K562 (cell line): ENCODE data around the gene SNAPC3. TPM values are rescaled to one million over a fixed set of nuclear protein-coding genes. Genes with fewer than 3 reads are reported as not detected.
"Not testable (repeated sequence)": the region's sequence is repeated elsewhere in the genome, so short reads cannot be mapped to it uniquely, and the experiment has no call there.

Experiments used
- ATAC-seq: fragments of 200-7000 bp; cut with Tn5 transposase; 3 replicates; pipeline ENCODE4 v1.9.1; 2020; ENCODE audit warnings: moderate library complexity
- BruUV-seq: library from RNA; stranded (reverse); fragments of 400-500 nt; replicated peaks from 2 replicates; lab custom pipeline; 2021; lab: Mats Ljungman, UMichigan
- CTCF ChIA-PET: fragments of 300-600 bp; formaldehyde crosslinking; extraction: SDS; loops from one replicate; lab custom pipeline; 2021; ENCODE audit warnings: low intra/inter-chr PET ratio; lab: Yijun Ruan, JAX
- POLR2A ChIA-PET: fragments of 300-600, 350-650 bp; sonication (Branson Sonifier 250); formaldehyde crosslinking; extraction: SDS; loops from one replicate; lab custom pipeline; 2021; ENCODE audit warnings: antibody characterized with exemption, inconsistent platforms; lab: Yijun Ruan, JAX
- DNase-seq, 4 experiments: peaks; one replicate each; pipeline versions ENCODE4 v3.0.0 to v3.0.0-alpha.2; 2011 to 2018; ENCODE audit warnings: low spot score in 3 of 4, mixed read lengths in 3 of 4; ENCODE audit errors: extremely low read depth in 1 of 4
- FAIRE-seq: peaks from 2 replicates; lab custom pipeline; 2011; peaks lifted over from hg19 to GRCh38; lab: Jason Lieb, UNC
- H2AFZ ChIP-seq: 2 replicates; pipeline ENCODE4 v1.6.0; 2011; ENCODE audit warnings: low read depth, low read length, control low read depth, inconsistent platforms
- H3K27ac ChIP-seq: fragments of 200-600 bp; 3 replicates; pipeline ENCODE4 v1.8.0; 2011; ENCODE audit warnings: low read depth, mild to moderate bottlenecking, control low read depth, inconsistent platforms, low read length, moderate library complexity, mixed read lengths; ENCODE audit errors: extremely low read depth
- H3K27me3 ChIP-seq, 2 experiments: fragments of 300-600 bp in 1 of 2; 2 replicates in 1 of 2; 3 replicates in 1 of 2; pipeline versions ENCODE4 v1.6.0 to v1.8.0; 2011; ENCODE audit warnings: inconsistent platforms in 2 of 2, low read length in 2 of 2, mild to moderate bottlenecking in 1 of 2, mixed read lengths in 1 of 2, moderate library complexity in 1 of 2; ENCODE audit not compliant: control insufficient read depth in 2 of 2, insufficient read depth in 2 of 2
- H3K36me3 ChIP-seq: fragments of 300-600 bp; 3 replicates; pipeline ENCODE4 v1.8.0; 2011; ENCODE audit warnings: mild to moderate bottlenecking, low read length, inconsistent platforms; ENCODE audit not compliant: control insufficient read depth, insufficient read depth
- H3K4me1 ChIP-seq, 2 experiments: fragments of 200-600 bp in 1 of 2; replicated peaks in 1 of 2; 2 replicates in 1 of 2; 3 replicates in 1 of 2; pipeline versions ENCODE4 v1.5.1 to v1.8.0; 2011; ENCODE audit warnings: inconsistent platforms in 2 of 2, low read length in 2 of 2, mild to moderate bottlenecking in 1 of 2, mixed read lengths in 1 of 2, moderate library complexity in 1 of 2; ENCODE audit not compliant: control insufficient read depth in 2 of 2, insufficient read depth in 2 of 2
- H3K4me2 ChIP-seq: 2 replicates; pipeline ENCODE4 v1.6.1; 2011; ENCODE audit warnings: low read length, control low read depth, inconsistent platforms, mixed read lengths; ENCODE audit not compliant: insufficient read depth
- H3K4me3 ChIP-seq: fragments of 200-600 bp; sonication (generic), shearing (Covaris generic); 2 replicates; pipeline ENCODE4 v1.5.1; 2016; ENCODE audit warnings: control low read depth, inconsistent platforms
- H3K79me2 ChIP-seq: fragments of 200-600 bp; 3 replicates; pipeline ENCODE4 v1.8.0; 2011; ENCODE audit warnings: low read length, inconsistent platforms; ENCODE audit not compliant: control insufficient read depth, insufficient read depth
- H3K9ac ChIP-seq, 2 experiments: 2 replicates each; pipeline versions ENCODE4 v1.6.0 to v1.6.1; 2011; ENCODE audit warnings: low read depth in 2 of 2, low read length in 2 of 2, control low read depth in 1 of 2, inconsistent platforms in 1 of 2, mild to moderate bottlenecking in 1 of 2, mixed read lengths in 1 of 2; ENCODE audit not compliant: insufficient read depth in 1 of 2
- H3K9me1 ChIP-seq: one replicate; pipeline ENCODE4 v1.6.0; 2011; ENCODE audit warnings: inconsistent platforms, mild to moderate bottlenecking, low read length, moderate library complexity; ENCODE audit not compliant: control insufficient read depth, insufficient read depth
- H3K9me3 ChIP-seq: replicated peaks from 2 replicates; pipeline ENCODE4 v1.5.1; 2011; ENCODE audit warnings: low read depth, low read length, inconsistent platforms; ENCODE audit not compliant: control insufficient read depth, insufficient read depth
- H4K20me1 ChIP-seq: replicated peaks from 2 replicates; pipeline ENCODE4 v1.6.1; 2011; ENCODE audit warnings: low read length, inconsistent platforms, mixed read lengths; ENCODE audit not compliant: control insufficient read depth, insufficient read depth
- BCOR ChIP-seq: fragments of 450-650 bp; IDR thresholded peaks from 2 replicates; pipeline ENCODE4 v1.6.1; 2016
- CHD4 ChIP-seq: fragments of 200-600 bp; sonication (generic); IDR thresholded peaks from 3 replicates; pipeline ENCODE4 v1.6.1; 2012; ENCODE audit warnings: low read depth, mild to moderate bottlenecking, mixed read lengths, low read length, inconsistent platforms; ENCODE audit not compliant: insufficient read depth, insufficient replicate concordance, poor library complexity, severe bottlenecking
- KDM1A ChIP-seq, 2 experiments: fragments of 450-650 bp; IDR thresholded peaks; 2 replicates each; pipeline ENCODE4 v1.6.1; 2016; ENCODE audit warnings: mild to moderate bottlenecking in 2 of 2
- RBM25 ChIP-seq: fragments of 200-400 bp; formaldehyde crosslinking; IDR thresholded peaks from 2 replicates; pipeline ENCODE4 v1.6.1; 2018; ENCODE audit warnings: low read length, low read depth, moderate library complexity; ENCODE audit not compliant: severe bottlenecking
- TAL1 ChIP-seq: fragments of 450-650 bp; IDR thresholded peaks from 2 replicates; pipeline ENCODE4 v1.6.1; 2016; ENCODE audit warnings: mild to moderate bottlenecking
- ZNF57 ChIP-seq: fragments of 450-650 bp; formaldehyde crosslinking; IDR thresholded peaks from 2 replicates; pipeline ENCODE4 v1.4.0; 2020; ENCODE audit warnings: mild to moderate bottlenecking, moderate library complexity
- WGBS: fragments of 100-300 bp; shearing (Covaris generic); methylation state at CpG from one replicate; pipeline ENCODE4 v1.1.6; 2016; ENCODE audit warnings: low coverage, mixed read lengths; ENCODE audit not compliant: insufficient coverage; ENCODE audit errors: missing lambda C conversion rate; 5-methylcytosine and 5-hydroxymethylcytosine counted together
- in situ Hi-C: fragments of 300-500 bp; cut with MboI; formaldehyde crosslinking; loops from 4 replicates; pipeline ENCODE4 v1.15.0; 2018; ENCODE audit warnings: inconsistent platforms, mixed read lengths
- intact Hi-C: fragments of 100-400 bp; cut with micrococcal nuclease; formaldehyde crosslinking; loops from 2 replicates; pipeline ENCODE4 v1.14.2; 2022
- polyA plus RNA-seq, 8 experiments: library from polyadenylated mRNA; depleted of rRNA in 4 of 8; stranded (reverse) in 5 of 8; unstranded in 3 of 8; fragments of >200 nt; fragmentation: Nextera tagmentation in 2 of 8; fragmentation: Illumina TruSeq in 1 of 8; extraction: Ambion mirVana in 2 of 8; extraction: Trizol in 1 of 8; gene quantifications; 2 replicates each; pipeline versions ENCODE4 v1.2.1 to v1.2.3, GENCODE V29; 2011 to 2014; ENCODE audit warnings: inconsistent platforms in 1 of 8, missing spikeins in 1 of 8
- total RNA-seq, 7 experiments: library from RNA; depleted of rRNA in 6 of 7; stranded (reverse); fragments of >200 nt in 6 of 7; fragmentation: Illumina TruSeq in 2 of 7; extraction: Trizol in 2 of 7; gene quantifications; 2 replicates each; pipeline versions ENCODE4 v1.2.1 to v1.2.3, GENCODE V29; 2011 to 2021; ENCODE audit warnings: low replicate concordance in 1 of 7

The SNAPC3 gene
- total and polyA plus RNA-seq, 9 of the 15 experiments (the other 6 are each of a cell fraction or from before 2014, with no cell fraction given), result 2.3 to 38.9 (median 19.8) TPM

DNA sequence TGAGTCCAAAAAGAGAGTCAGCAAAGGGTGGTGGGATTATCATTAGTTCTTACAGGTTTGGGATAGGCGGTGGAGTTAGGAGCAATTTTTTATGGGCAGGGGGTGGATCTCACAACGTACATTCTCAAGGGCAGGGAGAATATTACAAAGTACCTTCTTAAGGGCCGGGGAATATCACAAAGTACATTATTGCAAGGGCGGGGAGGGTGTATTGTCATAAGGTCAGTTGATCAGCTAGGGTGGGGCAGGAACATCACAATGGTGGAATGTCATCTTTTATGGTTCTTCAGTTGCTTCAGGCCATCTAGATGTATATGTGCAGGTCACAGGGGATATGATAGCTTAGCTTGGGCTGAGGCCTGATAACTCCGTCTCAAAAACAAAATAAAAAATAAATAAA lies 42.8 kb upstream of the SNAPC3 start:
- 54% methylated on average over 5 of the region's 5 CpGs for WGBS
- intact Hi-C loops, H3K4me2 ChIP-seq, H3K9ac ChIP-seq, POLR2A ChIA-PET, H3K27me3 ChIP-seq, DNase-seq, H3K27ac ChIP-seq: not testable (repeated sequence)
- peak; percentile 94 for TF ChIP-seq ZNF57
- TF ChIP-seq, all 486 proteins: peak for 1; not testable (repeated sequence) for 485
- H3K9me1 ChIP-seq, H3K9me3 ChIP-seq, H2AFZ ChIP-seq, BruUV-seq, H3K4me3 ChIP-seq, FAIRE-seq, H3K79me2 ChIP-seq, H3K36me3 ChIP-seq, H4K20me1 ChIP-seq, ATAC-seq, H3K4me1 ChIP-seq, CTCF ChIA-PET, in situ Hi-C loops: not testable (repeated sequence)

DNA sequence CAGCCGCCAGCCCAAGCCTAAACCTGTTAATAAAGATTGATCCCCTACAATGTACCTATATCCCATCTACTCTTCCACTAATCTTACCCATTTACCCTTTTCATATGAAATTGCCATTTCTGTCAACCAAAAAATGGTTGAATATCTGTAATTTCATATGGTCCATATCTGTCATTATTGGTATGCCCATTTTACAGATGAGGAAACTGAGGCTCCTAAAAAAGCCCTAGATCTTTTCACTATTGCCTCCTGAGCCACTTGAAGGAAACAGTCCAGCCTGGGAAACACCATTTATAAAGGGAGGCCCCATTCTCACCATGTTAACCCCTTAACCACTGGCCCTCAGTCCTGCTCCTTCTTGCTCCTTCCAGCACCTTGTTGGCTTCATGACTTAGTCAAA lies 41.2 kb upstream of the SNAPC3 start:
- H3K27ac ChIP-seq, result no peak overlapping the region
- BruUV-seq, result no TSS peak
- POLR2A ChIA-PET, result no interaction called here
- H3K9me1 ChIP-seq, result no peaks in the 10 kb centered on the region
- H3K9ac ChIP-seq, result no peak overlapping the region
- TF ChIP-seq KDM1A (IDR thresholded peaks at IDR 0.05) (0 out of 4 replicates have a peak, but pooled peaks of 1 of the 2 experiments have one; percentile 13), TAL1 (no peak), RBM25 (peak; percentile 88), CHD4 (peak; percentile 38), BCOR (peak; percentile 38; the same call in 1 of the 2 replicates)
- in situ Hi-C loops, result no loop called here
- ATAC-seq (no peak), FAIRE-seq (no peak), DNase-seq (no peak)
- no peaks in the 10 kb centered on the region for H3K36me3 ChIP-seq
- WGBS, result 60% methylated on average over 1 of the region's 1 CpG
- intact Hi-C loops, result no loop called here
- peaks cover under 1 to 3% of the 10 kb centered on the region in 2 experiments; a peak in 3 of 5 replicates for H3K4me1 ChIP-seq
- no peak overlapping the region for H3K4me3 ChIP-seq
- no peaks in the 10 kb centered on the region for H4K20me1 ChIP-seq
- H3K9me3 ChIP-seq, result no peaks in the 10 kb centered on the region
- H3K79me2 ChIP-seq, result no peaks in the 10 kb centered on the region
- H3K27me3 ChIP-seq, result no peaks in the 10 kb centered on the region
- CTCF ChIA-PET, result no interaction called here
- no peak overlapping the region for H2AFZ ChIP-seq
- no peak overlapping the region for H3K4me2 ChIP-seq
